HepG2 (cell line): ENCODE data around the gene BAZ2A. TPM values are rescaled to one million over a fixed set of nuclear protein-coding genes. Genes with fewer than 3 reads are reported as not detected.

Source experiments
- GATA4 ChIP-seq: sonication (generic); IDR thresholded peaks from 2 replicates; pipeline ENCODE4 v1.6.1; 2016; ENCODE audit warnings: antibody characterized with exemption, low read depth, borderline replicate concordance
- PAX8 ChIP-seq: sonication (generic); formaldehyde crosslinking; IDR thresholded peaks from 2 replicates; pipeline ENCODE4 v1.8.0; 2022; ENCODE audit warnings: mild to moderate bottlenecking, missing genetic modification reagents, borderline replicate concordance
- SMAD1 ChIP-seq: sonication (generic); formaldehyde crosslinking; IDR thresholded peaks from 2 replicates; pipeline ENCODE4 v1.4.0; 2020; ENCODE audit warnings: missing genetic modification reagents, low read depth, mild to moderate bottlenecking, borderline replicate concordance
- TP53 ChIP-seq: sonication (generic); formaldehyde crosslinking; conservative IDR thresholded peaks from 2 replicates; pipeline ENCODE4 v1.4.0; 2020; ENCODE audit warnings: missing genetic modification reagents
- ZBTB3 ChIP-seq: sonication (generic); formaldehyde crosslinking; IDR thresholded peaks from 2 replicates; pipeline ENCODE4 v1.4.0; 2020; ENCODE audit warnings: low read depth, mild to moderate bottlenecking, moderate library complexity, missing genetic modification reagents, borderline replicate concordance
- ZC3H4 ChIP-seq: sonication (generic); formaldehyde crosslinking; IDR thresholded peaks from 2 replicates; pipeline ENCODE4 v1.4.0; 2020; ENCODE audit warnings: missing genetic modification reagents, borderline replicate concordance
- ZFX ChIP-seq: sonication (generic); formaldehyde crosslinking; IDR thresholded peaks from 2 replicates; pipeline ENCODE4 v1.4.0; 2020; ENCODE audit warnings: mild to moderate bottlenecking, low read depth, missing genetic modification reagents, moderate library complexity
- ZNF468 ChIP-seq: sonication (generic); formaldehyde crosslinking; IDR thresholded peaks from 2 replicates; pipeline ENCODE4 v1.8.0; 2022; ENCODE audit warnings: mild to moderate bottlenecking, moderate library complexity, missing genetic modification reagents
- ZNF510 ChIP-seq: sonication (generic); formaldehyde crosslinking; IDR thresholded peaks from 2 replicates; pipeline ENCODE4 v1.4.0; 2020; ENCODE audit warnings: low read depth, mild to moderate bottlenecking, missing genetic modification reagents
- polyA plus RNA-seq, 8 experiments: library from polyadenylated mRNA; depleted of rRNA in 3 of 8; stranded (reverse) in 7 of 8; unstranded in 1 of 8; fragments of >200 nt; fragmentation: Illumina TruSeq in 4 of 8; extraction: Trizol in 4 of 8; gene quantifications; 2 replicates each; pipeline versions ENCODE4 v1.2.1 to v1.2.3, GENCODE V29; 2011 to 2016; ENCODE audit warnings: low read depth in 4 of 8, missing spikeins in 1 of 8, mixed read lengths in 1 of 8; ENCODE audit not compliant: insufficient read depth in 1 of 8
- total RNA-seq, 5 experiments: library from RNA; depleted of rRNA; stranded (reverse); fragments of >200 nt; fragmentation: Illumina TruSeq; extraction: Trizol; gene quantifications; 2 replicates each; pipeline ENCODE4 v1.2.3, GENCODE V29; 2016; ENCODE audit warnings: low read depth in 1 of 5
- TF ChIP-seq, protein P1 (sequence below): sonication (generic); formaldehyde crosslinking; IDR thresholded peaks from 2 replicates; pipeline ENCODE4 v1.8.1; 2023; ENCODE audit warnings: mild to moderate bottlenecking, missing genetic modification reagents
- TF ChIP-seq, protein P2 (sequence below): sonication (generic); formaldehyde crosslinking; IDR thresholded peaks from 2 replicates; pipeline ENCODE4 v1.5.0; 2020; ENCODE audit warnings: mild to moderate bottlenecking, missing genetic modification reagents, borderline replicate concordance
- TF ChIP-seq, protein P3 (sequence below): sonication (generic); formaldehyde crosslinking; IDR thresholded peaks from 2 replicates; pipeline ENCODE4 v1.8.0; 2022; ENCODE audit warnings: missing genetic modification reagents, mild to moderate bottlenecking, borderline replicate concordance
- TF ChIP-seq, protein P4 (sequence below): sonication (generic); formaldehyde crosslinking; IDR thresholded peaks from 2 replicates; pipeline ENCODE4 v1.4.0; 2020; ENCODE audit warnings: missing genetic modification reagents, borderline replicate concordance
- TF ChIP-seq, protein P5 (sequence below): sonication (generic); formaldehyde crosslinking; IDR thresholded peaks from 2 replicates; pipeline ENCODE4 v1.5.0; 2020; ENCODE audit warnings: mild to moderate bottlenecking, missing genetic modification reagents

Gene BAZ2A
- total and polyA plus RNA-seq, 2 of the 13 experiments (the other 11 are each of a cell fraction or from before 2014, with no cell fraction given), result 21.8 to 73.5 TPM

DNA sequence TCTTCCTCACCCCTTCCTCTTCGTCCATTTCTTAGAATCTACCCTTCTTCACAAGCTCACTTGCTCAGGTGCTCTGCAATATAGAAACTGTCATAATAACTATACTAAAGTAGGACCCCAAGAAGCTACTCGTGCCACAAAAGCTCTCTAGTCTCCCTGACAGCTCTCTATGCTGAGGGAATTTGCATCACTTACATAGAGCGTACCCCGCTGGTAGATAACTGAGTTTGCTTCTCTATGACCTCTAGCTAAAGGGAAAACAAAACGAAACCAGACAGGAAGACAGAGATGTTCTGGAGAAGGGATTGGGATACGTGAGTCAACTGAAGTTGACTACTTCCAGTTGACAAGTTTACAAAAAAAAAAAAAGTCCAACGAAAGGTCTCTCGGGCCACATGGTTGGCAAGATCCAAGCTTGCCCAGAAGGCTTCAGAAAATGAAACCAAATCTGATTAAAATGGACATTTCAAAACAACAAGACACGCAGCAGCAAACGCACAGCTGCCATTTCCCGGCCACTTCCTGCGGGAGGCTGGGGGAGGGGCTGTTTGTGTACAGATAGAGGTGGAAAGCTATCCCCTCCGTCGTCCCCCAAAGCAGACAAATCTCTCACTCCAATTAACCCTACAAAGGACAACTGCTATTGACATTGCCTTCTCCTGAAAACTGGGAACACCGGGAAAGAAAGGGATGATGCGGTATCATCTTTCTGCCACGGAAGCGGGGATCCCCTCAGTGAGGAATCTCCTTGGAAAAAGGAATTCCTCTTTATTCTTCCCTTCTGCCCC lies 1.3 kb downstream of the BAZ2A start (continued):
- TF ChIP-seq PAX8, result no peak
- TF ChIP-seq ZC3H4 (CRISPR knock-in tag), result no peak
- TF ChIP-seq, protein P1, sequence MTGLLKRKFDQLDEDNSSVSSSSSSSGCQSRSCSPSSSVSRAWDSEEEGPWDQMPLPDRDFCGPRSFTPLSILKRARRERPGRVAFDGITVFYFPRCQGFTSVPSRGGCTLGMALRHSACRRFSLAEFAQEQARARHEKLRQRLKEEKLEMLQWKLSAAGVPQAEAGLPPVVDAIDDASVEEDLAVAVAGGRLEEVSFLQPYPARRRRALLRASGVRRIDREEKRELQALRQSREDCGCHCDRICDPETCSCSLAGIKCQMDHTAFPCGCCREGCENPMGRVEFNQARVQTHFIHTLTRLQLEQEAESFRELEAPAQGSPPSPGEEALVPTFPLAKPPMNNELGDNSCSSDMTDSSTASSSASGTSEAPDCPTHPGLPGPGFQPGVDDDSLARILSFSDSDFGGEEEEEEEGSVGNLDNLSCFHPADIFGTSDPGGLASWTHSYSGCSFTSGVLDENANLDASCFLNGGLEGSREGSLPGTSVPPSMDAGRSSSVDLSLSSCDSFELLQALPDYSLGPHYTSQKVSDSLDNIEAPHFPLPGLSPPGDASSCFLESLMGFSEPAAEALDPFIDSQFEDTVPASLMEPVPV (CRISPR knock-in tag), result no peak
- TF ChIP-seq ZFX (CRISPR knock-in tag), result no peak
- no peak for TF ChIP-seq ZNF468 (CRISPR knock-in tag)
- TF ChIP-seq, protein P2, sequence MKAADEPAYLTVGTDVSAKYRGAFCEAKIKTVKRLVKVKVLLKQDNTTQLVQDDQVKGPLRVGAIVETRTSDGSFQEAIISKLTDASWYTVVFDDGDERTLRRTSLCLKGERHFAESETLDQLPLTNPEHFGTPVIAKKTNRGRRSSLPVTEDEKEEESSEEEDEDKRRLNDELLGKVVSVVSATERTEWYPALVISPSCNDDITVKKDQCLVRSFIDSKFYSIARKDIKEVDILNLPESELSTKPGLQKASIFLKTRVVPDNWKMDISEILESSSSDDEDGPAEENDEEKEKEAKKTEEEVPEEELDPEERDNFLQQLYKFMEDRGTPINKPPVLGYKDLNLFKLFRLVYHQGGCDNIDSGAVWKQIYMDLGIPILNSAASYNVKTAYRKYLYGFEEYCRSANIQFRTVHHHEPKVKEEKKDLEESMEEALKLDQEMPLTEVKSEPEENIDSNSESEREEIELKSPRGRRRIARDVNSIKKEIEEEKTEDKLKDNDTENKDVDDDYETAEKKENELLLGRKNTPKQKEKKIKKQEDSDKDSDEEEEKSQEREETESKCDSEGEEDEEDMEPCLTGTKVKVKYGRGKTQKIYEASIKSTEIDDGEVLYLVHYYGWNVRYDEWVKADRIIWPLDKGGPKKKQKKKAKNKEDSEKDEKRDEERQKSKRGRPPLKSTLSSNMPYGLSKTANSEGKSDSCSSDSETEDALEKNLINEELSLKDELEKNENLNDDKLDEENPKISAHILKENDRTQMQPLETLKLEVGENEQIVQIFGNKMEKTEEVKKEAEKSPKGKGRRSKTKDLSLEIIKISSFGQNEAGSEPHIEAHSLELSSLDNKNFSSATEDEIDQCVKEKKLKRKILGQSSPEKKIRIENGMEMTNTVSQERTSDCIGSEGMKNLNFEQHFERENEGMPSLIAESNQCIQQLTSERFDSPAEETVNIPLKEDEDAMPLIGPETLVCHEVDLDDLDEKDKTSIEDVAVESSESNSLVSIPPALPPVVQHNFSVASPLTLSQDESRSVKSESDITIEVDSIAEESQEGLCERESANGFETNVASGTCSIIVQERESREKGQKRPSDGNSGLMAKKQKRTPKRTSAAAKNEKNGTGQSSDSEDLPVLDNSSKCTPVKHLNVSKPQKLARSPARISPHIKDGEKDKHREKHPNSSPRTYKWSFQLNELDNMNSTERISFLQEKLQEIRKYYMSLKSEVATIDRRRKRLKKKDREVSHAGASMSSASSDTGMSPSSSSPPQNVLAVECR (CRISPR knock-in tag), result peak; percentile 58
- no peak for TF ChIP-seq TP53
- peak; percentile 51; the same call in 1 of the 2 replicates for TF ChIP-seq ZNF510
- TF ChIP-seq SMAD1 (CRISPR knock-in tag), result no peak
- TF ChIP-seq, protein P3, sequence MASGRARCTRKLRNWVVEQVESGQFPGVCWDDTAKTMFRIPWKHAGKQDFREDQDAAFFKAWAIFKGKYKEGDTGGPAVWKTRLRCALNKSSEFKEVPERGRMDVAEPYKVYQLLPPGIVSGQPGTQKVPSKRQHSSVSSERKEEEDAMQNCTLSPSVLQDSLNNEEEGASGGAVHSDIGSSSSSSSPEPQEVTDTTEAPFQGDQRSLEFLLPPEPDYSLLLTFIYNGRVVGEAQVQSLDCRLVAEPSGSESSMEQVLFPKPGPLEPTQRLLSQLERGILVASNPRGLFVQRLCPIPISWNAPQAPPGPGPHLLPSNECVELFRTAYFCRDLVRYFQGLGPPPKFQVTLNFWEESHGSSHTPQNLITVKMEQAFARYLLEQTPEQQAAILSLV (CRISPR knock-in tag), result no peak
- TF ChIP-seq ZBTB3 (CRISPR knock-in tag), result no peak
- TF ChIP-seq, protein P4, sequence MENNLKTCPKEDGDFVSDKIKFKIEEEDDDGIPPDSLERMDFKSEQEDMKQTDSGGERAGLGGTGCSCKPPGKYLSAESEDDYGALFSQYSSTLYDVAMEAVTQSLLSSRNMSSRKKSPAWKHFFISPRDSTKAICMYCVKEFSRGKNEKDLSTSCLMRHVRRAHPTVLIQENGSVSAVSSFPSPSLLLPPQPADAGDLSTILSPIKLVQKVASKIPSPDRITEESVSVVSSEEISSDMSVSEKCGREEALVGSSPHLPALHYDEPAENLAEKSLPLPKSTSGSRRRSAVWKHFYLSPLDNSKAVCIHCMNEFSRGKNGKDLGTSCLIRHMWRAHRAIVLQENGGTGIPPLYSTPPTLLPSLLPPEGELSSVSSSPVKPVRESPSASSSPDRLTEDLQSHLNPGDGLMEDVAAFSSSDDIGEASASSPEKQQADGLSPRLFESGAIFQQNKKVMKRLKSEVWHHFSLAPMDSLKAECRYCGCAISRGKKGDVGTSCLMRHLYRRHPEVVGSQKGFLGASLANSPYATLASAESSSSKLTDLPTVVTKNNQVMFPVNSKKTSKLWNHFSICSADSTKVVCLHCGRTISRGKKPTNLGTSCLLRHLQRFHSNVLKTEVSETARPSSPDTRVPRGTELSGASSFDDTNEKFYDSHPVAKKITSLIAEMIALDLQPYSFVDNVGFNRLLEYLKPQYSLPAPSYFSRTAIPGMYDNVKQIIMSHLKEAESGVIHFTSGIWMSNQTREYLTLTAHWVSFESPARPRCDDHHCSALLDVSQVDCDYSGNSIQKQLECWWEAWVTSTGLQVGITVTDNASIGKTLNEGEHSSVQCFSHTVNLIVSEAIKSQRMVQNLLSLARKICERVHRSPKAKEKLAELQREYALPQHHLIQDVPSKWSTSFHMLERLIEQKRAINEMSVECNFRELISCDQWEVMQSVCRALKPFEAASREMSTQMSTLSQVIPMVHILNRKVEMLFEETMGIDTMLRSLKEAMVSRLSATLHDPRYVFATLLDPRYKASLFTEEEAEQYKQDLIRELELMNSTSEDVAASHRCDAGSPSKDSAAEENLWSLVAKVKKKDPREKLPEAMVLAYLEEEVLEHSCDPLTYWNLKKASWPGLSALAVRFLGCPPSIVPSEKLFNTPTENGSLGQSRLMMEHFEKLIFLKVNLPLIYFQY (CRISPR knock-in tag), result no peak
- TF ChIP-seq, protein P5, sequence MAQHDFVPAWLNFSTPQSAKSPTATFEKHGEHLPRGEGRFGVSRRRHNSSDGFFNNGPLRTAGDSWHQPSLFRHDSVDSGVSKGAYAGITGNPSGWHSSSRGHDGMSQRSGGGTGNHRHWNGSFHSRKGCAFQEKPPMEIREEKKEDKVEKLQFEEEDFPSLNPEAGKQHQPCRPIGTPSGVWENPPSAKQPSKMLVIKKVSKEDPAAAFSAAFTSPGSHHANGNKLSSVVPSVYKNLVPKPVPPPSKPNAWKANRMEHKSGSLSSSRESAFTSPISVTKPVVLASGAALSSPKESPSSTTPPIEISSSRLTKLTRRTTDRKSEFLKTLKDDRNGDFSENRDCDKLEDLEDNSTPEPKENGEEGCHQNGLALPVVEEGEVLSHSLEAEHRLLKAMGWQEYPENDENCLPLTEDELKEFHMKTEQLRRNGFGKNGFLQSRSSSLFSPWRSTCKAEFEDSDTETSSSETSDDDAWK, result no peak
- no peak for TF ChIP-seq GATA4
